Osteoblast (primary cell): ENCODE data around the gene FBXL17. TPM values are rescaled to one million over a fixed set of nuclear protein-coding genes. Genes with fewer than 3 reads are reported as not detected.

ENCODE experiments used
- DNase-seq: peaks from one replicate; pipeline ENCODE4 v3.0.0; 2011; ENCODE audit warnings: low spot score, mixed read lengths; ENCODE audit not compliant: insufficient read length; ENCODE audit errors: missing footprints
- H2AFZ ChIP-seq: 2 replicates; pipeline ENCODE4 v1.6.0; 2011; ENCODE audit warnings: mild to moderate bottlenecking, low read length
- H3K27ac ChIP-seq: 2 replicates; pipeline ENCODE4 v1.5.1; 2011; ENCODE audit warnings: mild to moderate bottlenecking, low read depth, low read length, moderate library complexity
- H3K27me3 ChIP-seq: 2 replicates; pipeline ENCODE4 v1.6.0; 2012; ENCODE audit warnings: mild to moderate bottlenecking, control low read depth, inconsistent platforms, low read length, moderate library complexity; ENCODE audit not compliant: insufficient read depth
- H3K36me3 ChIP-seq: 2 replicates; pipeline ENCODE4 v1.5.1; 2011; ENCODE audit warnings: mild to moderate bottlenecking, low read length, control low read depth, moderate library complexity; ENCODE audit not compliant: insufficient read depth
- H3K4me1 ChIP-seq: 2 replicates; pipeline ENCODE4 v1.5.1; 2011; ENCODE audit warnings: mild to moderate bottlenecking, low read length, control low read depth, moderate library complexity; ENCODE audit not compliant: insufficient read depth
- H3K4me2 ChIP-seq: 2 replicates; pipeline ENCODE4 v1.6.0; 2011; ENCODE audit warnings: mild to moderate bottlenecking, low read length; ENCODE audit not compliant: insufficient read depth
- H3K4me3 ChIP-seq: fragments of 200-600 bp; sonication (generic); 3 replicates; pipeline ENCODE4 v1.5.1; 2012; ENCODE audit warnings: mild to moderate bottlenecking, low read length, inconsistent platforms; ENCODE audit not compliant: insufficient read depth
- H3K79me2 ChIP-seq: 2 replicates; pipeline ENCODE4 v1.6.0; 2012; ENCODE audit warnings: mild to moderate bottlenecking, low read length, control low read depth, inconsistent platforms; ENCODE audit not compliant: insufficient read depth
- H3K9me3 ChIP-seq: 2 replicates; pipeline ENCODE4 v1.5.1; 2011; ENCODE audit warnings: low read depth, low read length, control low read depth
- H4K20me1 ChIP-seq: 2 replicates; pipeline ENCODE4 v1.6.0; 2012; ENCODE audit warnings: mild to moderate bottlenecking, low read length, control low read depth; ENCODE audit not compliant: insufficient read depth
- total RNA-seq: library from RNA; depleted of rRNA; stranded (reverse); fragments of >200 nt; gene quantifications from 2 replicates; pipeline ENCODE4 v1.2.3, GENCODE V29; 2012
- TF ChIP-seq, protein P1 (sequence below): IDR thresholded peaks from 2 replicates; pipeline ENCODE4 v1.5.1; 2011; ENCODE audit warnings: mild to moderate bottlenecking, low read depth, low read length, moderate library complexity; ENCODE audit errors: extremely low read depth

Gene FBXL17
- total RNA-seq, 1 donor, result 19.5 TPM

DNA sequence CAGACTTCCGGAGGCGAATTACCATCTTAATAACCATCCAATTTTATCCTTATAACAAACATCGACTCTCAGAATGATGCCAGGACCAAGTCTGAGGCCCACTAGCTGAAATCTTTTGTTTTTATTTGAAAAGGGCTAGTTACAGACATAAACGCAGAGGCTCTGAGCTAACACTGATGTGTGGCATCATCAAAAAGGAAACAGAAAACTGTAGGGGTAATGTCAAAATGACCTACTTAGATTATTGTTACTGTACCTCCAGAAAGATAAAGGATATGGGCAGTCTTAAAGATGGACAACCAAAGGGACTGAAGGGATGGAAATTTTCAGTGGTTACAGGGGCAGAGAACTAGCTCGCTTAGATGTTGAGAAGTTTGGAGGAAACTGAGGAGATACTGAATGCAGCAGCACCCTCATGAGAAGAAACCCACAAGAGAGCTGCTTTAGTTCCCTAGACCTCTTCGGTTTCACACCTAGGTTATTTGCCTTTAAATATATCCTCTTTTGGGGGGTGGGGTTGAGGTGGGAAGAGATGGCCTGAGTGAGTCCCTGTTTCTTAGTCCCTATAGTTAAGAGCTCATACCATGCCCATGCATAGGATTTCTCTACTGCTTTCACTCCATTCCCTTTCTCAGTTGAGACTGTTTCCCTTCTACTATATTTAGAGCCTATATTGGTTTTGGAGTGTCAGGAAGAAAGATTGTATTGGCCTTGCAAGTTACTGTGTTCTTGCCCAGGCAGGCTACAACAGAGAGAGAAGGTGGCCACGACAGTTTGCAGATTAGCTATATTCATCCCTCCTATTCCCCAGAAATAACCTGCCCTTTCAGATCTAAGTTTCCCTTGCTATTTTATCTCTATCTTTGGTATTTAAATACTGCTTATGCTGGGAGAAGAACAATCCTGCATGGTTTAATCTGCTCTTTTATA is 390.8 kb downstream of the FBXL17 start:
- Histone ChIP-seq H3K36me3 (no peaks in the 10 kb centered on the region), H3K27ac (no peak overlapping the region), H3K27me3 (no peaks in the 10 kb centered on the region), H3K9me3 (no peaks in the 10 kb centered on the region), H2AFZ (no peak overlapping the region), H3K4me2 (no peak overlapping the region), H3K4me1 (no peaks in the 10 kb centered on the region), H3K4me3 (no peak overlapping the region), H3K79me2 (no peaks in the 10 kb centered on the region), H4K20me1 (no peaks in the 10 kb centered on the region)
- TF ChIP-seq, protein P1, sequence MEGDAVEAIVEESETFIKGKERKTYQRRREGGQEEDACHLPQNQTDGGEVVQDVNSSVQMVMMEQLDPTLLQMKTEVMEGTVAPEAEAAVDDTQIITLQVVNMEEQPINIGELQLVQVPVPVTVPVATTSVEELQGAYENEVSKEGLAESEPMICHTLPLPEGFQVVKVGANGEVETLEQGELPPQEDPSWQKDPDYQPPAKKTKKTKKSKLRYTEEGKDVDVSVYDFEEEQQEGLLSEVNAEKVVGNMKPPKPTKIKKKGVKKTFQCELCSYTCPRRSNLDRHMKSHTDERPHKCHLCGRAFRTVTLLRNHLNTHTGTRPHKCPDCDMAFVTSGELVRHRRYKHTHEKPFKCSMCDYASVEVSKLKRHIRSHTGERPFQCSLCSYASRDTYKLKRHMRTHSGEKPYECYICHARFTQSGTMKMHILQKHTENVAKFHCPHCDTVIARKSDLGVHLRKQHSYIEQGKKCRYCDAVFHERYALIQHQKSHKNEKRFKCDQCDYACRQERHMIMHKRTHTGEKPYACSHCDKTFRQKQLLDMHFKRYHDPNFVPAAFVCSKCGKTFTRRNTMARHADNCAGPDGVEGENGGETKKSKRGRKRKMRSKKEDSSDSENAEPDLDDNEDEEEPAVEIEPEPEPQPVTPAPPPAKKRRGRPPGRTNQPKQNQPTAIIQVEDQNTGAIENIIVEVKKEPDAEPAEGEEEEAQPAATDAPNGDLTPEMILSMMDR, result no peak
- DNase-seq, result no peak

DNA sequence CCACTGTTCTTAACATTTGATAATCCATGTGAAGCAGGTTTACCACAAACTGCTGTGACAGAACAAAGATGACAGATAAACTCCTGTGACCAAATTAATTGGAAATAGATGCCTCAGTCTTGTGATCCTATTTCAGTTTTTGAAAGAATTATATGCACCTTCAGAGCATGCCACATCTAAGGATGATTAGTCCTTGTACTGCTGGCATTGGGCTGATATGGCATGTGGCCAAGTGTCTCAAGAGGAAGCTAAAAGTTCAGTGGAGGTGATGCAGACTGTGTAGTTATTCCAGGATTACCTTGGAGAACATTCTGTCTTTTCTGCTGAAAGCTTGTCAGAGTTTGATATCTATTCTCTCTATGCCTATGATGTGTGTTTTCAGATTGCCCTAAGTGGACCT is 396.8 kb downstream of the FBXL17 start:
- Histone ChIP-seq H3K4me1 (no peaks in the 10 kb centered on the region), H3K9me3 (no peaks in the 10 kb centered on the region), H2AFZ (no peak overlapping the region), H3K79me2 (no peaks in the 10 kb centered on the region), H3K4me2 (no peak overlapping the region), H3K27ac (no peak overlapping the region), H4K20me1 (no peaks in the 10 kb centered on the region), H3K27me3 (no peaks in the 10 kb centered on the region), H3K4me3 (no peak overlapping the region), H3K36me3 (no peaks in the 10 kb centered on the region)
- TF ChIP-seq, protein P1, result no peak
- no peak for DNase-seq

DNA sequence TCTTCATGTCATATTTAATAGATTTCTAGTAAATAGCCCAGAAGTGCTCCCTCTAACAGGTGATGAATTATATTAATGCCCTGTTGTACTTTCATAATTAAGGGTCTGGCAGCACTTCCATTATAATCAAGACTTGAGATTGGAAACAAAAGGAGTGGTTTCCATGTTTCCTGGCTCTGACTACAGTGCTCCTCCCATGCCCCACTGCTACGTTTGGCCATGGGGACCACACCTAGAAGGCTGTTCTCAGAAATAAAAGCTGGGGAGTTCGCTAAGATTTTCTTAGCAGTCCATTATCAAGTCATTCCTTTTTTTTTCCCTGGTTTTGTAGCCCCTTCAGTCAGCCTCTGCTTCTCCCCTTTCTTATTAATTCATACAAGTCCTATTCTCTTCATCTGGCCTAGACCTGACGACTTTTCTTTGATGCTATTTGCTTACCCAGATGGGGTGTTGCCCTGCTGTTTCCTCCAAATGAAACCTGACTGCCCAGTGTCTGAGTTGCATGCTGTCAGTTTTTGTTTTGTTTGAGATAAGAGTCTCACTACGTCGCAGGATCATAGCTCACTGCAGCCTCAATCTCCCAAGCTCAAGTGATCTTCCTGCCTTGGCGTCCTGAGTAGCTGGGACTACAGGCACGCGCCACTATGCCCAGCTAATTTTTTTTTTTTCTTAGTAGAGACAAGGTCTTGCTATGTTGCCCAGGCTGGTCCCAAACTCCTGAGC is 399.0 kb downstream of the FBXL17 start:
- H4K20me1 ChIP-seq, result no peaks in the 10 kb centered on the region
- no peak overlapping the region for H3K27ac ChIP-seq
- no peaks in the 10 kb centered on the region for H3K79me2 ChIP-seq
- DNase-seq, result no peak
- no peaks in the 10 kb centered on the region for H3K36me3 ChIP-seq
- H2AFZ ChIP-seq, result no peak overlapping the region
- H3K27me3 ChIP-seq, result no peaks in the 10 kb centered on the region
- H3K4me1 ChIP-seq, result peaks cover 5% of the 10 kb centered on the region
- H3K9me3 ChIP-seq, result no peaks in the 10 kb centered on the region
- no peak overlapping the region for H3K4me2 ChIP-seq
- H3K4me3 ChIP-seq, result no peak overlapping the region
- TF ChIP-seq, protein P1, result no peak
